ENCODE results near the gene LRRK1. TPM values are rescaled to one million over a fixed set of nuclear protein-coding genes. Genes with fewer than 3 reads are reported as not detected.
A peak's percentile ranks its signal among the peaks of the same experiment; 100 is the strongest.

Gene LRRK1
- polyA plus RNA-seq, 5 donors = 1.5 to 3.0 (median 2.8) TPM

DNA sequence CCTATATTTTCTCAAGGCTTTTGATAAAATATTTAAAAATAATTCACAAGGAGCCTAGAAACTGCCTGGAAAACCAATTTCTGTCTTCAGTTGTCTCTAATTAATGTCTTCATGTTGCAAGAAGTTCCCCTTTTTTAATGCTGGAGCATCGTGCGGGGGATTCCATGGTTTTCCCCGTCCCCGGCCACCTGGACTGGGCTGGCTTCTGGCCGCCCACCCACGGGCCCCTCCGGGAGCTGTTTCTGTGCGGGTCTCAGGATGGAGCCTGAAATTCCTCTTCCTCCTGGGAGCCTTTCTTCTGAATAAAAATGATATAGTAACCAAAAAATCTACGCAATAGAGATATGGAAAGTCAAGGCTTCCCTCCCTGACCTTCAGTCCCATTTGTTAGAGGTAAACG lies 8.1 kb upstream of the LRRK1 start:
- DNase-seq = no peak

DNA sequence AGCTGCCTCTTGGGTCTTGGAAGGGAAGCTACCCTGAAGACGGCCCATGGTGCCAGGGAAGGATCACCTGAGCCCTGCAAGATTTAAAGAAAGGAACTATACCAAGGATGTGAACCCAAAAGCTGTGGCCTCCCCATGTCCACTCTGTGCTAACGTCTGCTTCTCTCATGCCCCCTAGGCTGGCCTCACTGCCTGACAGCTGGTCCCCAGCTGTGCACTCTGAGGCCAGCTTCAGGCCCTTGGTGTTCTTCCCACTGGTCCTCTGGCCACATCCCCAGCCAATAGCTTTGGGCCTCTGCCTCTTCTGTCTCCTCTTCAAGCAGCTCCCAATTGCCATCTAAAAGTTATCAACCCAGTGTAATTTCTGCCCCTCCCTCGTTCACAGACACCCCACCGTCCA lies 5.2 kb upstream of the LRRK1 start:
- peak in 1 of 2 donors; percentile 56 for DNase-seq

DNA sequence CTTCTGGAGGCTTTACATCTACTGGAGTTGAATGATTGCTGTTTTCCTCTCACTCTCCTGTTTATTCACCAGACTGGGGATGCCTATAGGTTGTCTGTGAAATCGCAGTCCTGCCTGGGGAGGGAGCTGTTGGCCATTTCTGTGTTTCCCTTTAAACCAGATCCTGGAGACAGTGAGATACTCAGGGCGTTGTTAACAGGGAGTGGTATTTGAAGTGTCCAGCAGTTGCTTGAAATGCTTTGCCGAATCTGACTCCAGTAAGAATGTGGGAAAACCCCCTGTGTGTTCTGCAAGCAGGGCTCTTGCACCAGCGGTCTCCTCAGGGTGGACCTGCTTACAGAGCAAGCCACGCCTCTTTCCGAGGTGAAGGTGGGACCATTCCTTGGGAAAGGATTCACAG lies 4.3 kb upstream of the LRRK1 start:
- no peak for DNase-seq

GRCh38 chr15:100918034-100918689 lies 995 bp upstream of the LRRK1 start:
- DNase-seq = peak in 1 of 2 donors; percentile 56

DNA sequence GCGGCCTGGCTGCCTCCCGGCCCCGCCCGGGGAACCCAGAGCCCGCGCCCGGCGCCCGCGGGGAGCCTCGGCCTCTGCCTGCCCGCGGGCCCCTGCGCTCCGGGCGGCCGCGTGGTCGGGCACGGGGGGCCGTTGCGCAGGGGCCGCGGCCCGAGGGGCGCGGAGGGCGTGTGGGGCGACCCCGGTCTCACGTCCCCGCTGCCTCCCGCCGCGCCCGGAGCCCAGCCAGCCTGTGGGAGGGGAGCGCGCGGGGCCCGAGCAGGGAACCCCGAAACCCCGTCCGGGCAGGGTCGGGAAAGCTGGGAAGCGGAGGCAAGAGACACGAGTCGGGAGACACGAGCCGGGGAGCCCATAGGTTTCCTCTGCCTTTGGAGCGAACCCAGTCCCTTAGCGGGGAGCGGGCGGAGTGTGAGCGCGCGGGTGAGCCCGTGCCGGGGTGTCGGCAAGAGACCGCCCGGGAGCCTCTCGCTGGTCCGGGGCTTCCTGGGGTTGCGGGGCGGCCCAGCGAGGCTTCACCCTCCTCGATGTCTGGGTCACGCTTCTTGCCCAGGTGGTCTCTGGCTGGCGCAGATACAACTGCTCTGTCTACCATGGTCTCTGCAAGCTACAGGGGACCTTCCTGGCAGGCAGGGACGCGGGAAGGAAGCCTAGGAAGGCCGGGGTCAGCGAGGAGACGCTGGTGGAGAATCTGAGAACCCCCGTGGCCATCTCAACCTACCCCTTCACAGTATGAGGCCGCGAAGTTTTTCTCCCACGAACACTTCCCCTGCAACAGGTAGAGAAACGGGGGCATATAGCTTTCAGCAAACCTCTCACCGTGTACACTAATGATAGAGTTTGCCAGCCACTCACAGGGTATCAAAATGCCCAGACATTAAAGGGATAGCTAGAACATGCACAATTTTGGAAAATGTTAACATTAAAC lies 586 bp downstream of the LRRK1 start:
- DNase-seq = no peak

GRCh38 chr15:100920516-100921135 lies 1.5 kb downstream of the LRRK1 start:
- DNase-seq = no peak

DNA sequence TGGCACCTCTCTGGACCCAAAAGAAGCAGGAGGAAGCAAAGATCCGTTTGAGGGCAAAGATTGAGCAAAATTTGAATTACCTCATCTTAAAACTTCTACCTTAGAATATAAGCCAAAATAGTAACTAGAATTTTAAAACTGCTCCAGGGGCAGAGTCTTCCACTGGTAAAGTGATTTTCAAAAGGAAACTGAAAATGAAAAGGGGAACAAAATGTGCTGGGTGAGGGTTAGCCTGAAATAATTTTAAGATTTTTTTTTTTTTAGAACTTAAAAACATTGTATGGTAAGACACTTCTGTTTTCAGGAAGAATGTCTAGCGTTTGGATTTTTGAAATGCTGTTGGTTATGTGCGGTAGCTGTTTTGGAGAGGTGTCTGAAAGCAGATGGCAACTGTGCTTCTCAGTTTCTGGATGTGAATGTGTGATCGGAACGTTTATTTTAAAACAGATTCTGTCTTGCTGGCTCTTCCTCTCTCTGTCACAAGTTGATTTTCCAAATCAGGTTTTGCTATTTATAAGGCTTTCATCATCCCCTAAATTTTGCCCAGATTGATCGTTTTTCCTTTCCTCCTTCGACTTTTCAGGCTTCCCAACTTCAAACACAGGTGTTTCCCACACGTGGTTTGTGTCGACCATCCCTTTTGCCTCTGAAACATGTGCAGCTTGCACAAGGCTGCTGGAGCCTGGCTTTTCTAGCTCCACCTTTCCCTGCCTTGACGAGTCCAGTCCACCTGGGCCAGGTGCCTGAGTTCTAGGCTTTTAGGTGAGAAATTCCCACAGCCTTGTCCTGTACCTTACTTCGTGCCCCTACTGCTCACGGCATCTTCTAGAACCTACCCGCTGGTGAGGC lies 3.3 kb downstream of the LRRK1 start:
- no peak for DNase-seq

GRCh38 chr15:100923076-100923475 lies 3.9 kb downstream of the LRRK1 start:
- DNase-seq = no peak

GRCh38 chr15:100923902-100924301 lies 4.7 kb downstream of the LRRK1 start:
- no peak for DNase-seq

- DNase-seq = no peak
Observed at GRCh38 chr15:100924436-100924835, 5.3 kb downstream of the LRRK1 start.

- no peak for DNase-seq
Observed at GRCh38 chr15:100925480-100925879, 6.3 kb downstream of the LRRK1 start.

- DNase-seq = no peak
Observed at GRCh38 chr15:100926258-100926657, 7.1 kb downstream of the LRRK1 start.

GRCh38 chr15:100926971-100927756 lies 8.0 kb downstream of the LRRK1 start:
- DNase-seq = no peak

DNA sequence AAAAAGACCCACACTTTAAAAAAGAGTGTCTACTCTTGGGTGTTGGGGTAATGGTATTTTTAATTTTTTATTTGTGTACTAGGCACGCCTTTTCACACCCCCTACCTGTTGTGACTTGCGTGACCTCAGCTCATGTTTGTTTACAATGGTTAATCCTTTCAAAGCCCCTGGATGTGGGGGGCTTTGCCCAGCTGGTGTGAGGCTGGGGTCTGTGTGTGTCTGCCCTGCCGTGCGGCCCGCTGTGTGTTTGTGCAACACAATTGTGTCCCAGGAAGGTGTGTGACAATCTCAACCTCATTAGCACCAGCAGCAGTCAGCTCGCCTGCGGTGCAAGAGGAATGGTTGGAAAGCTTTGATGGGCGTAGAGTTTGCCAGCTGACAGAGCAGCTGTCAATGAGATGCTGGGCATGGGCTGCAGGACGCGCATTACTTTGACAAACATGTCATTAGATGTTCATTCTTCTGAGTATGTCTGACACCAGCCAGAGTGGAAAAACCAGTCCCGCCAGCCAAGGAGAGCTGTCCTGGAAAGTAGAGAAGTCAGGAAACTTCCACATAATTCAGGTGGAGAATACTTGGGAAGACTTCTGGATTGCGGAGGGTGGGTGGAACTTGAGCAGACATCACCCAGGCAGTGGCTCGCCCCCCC lies 9.6 kb downstream of the LRRK1 start:
- no peak for DNase-seq

- DNase-seq = no peak
Observed at GRCh38 chr15:100929641-100930042, 10.5 kb downstream of the LRRK1 start.

DNA sequence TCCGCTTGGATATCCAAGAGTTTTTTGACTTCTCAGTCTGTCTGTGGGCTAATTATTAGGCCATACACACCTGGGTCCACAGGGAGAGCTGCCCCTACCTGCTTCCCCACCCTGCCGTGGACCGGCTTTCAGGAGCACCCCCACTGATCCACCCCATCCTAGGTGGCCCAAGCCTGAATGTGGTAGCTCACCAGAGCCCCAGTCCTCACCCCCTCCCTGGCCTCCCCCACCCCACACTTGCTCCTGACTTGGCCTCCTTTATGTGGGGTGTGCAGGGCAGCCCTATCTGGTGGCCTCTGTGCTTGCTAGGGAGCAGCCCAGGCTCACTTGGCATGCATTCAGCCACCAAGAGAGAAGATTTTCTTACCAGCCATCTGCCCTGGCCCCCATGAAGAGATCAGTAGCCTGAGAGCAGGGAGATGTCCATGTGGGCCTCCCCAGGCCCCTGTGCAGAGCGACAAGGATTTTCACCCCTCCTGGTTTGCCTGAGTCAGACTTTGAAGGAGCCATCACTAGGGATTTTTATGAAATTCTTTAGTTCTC lies 11.2 kb downstream of the LRRK1 start:
- DNase-seq = no peak

DNA sequence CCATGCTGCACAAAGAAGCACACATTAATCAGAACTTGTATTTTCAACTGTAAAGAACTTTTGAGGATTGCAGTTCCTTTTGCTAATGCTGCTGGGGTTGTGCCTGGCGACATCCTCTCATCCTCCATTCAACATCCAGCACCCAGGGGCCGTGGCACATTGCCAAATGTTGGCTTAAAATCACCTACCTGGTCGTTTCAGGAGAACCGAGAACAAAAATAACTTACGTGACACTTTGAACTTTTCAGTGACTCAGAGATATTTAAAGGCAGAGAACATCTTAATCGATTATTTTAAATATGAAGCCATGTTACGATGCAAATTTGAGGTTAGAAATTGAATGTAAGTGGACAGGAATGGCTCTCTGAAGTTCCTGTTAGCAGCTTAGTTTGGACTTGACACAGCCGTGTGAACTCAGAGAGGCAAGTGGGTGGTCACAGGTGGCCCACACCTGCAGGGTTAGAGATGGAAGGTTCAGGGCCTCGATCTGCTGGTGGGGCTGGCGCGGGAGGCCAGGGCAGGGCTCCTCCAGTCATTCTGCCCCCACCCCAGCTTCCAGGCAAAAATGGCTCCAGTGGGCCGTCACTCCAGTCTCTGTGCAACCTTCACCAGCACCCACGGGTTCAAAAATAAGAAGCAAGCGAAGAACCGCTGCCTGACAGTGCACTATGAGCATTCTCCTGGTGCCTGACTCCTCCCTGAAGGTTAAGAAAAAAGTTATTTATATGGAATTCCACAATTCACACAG lies 12.2 kb downstream of the LRRK1 start:
- DNase-seq = no peak

DNA sequence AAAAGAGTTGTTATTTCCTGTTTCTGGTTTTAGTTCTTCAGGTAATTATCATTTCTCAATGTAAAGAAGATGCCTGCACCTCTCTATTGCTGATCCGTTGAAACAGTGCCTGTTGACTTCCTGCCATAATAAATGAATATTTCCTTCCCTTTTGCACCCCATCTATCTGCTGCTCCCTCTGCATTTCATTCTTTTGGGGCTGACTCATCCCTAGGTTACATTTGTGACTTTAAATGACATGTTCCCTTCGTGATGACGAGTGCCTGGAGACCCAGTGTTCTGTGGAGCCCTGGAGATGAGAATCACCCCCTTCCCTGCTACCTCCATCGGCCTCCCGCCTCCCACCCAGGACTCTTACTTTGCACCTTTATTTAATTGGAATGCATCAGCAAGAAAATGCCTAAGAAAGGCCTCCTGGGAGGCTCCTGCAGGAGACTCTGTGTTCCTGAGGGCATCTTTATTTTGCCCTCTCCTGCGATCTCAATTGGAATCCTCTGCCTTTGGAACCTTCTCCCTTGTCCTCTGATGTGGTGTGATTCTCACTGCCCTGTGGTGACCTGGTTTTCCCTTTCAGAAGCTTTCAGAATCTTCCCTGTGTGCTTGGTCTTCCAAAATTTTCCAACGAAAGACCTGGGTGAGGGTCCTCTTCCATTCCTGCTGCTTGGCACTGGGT lies 13.7 kb downstream of the LRRK1 start:
- no peak for DNase-seq

DNA sequence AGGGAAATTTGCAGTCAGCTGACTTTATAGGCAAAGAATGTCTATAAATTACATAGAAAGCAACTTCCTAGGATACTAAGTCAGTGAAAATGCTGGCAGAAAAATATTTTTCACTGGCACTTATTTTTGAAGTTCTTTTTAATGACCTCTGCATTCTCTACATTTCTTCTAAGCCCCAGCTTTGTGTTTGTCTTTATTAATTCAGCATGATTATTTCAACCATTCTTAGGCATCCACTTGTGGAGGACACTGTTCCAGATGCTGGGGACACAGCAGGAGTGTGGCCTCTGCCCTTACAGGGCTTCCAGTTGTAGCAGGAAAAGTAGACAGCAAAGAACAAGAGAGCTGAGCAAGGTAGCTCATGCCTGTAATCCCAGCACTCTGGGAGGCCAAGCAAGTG lies 15.0 kb downstream of the LRRK1 start:
- DNase-seq = no peak
